GM12878 (cell line): ENCODE results near the gene RBM44. TPM values are rescaled to one million over a fixed set of nuclear protein-coding genes. Genes with fewer than 3 reads are reported as not detected.

Experiments used
- ATAC-seq: fragments of 200-7000 bp; cut with Tn5 transposase; 3 replicates; pipeline ENCODE4 v1.9.1; 2020; ENCODE audit warnings: mild to moderate bottlenecking, moderate library complexity
- BruUV-seq: library from RNA; stranded (reverse); fragments of 400-500 nt; replicated peaks from 2 replicates; lab custom pipeline; 2021; lab: Mats Ljungman, UMichigan
- CTCF ChIA-PET: fragments of 300-600 bp; sonication (Branson Sonifier 250); formaldehyde crosslinking; extraction: SDS; loops from one replicate; lab custom pipeline; 2021; ENCODE audit warnings: inconsistent platforms; lab: Yijun Ruan, JAX
- POLR2A ChIA-PET: fragments of 350-600 bp; formaldehyde crosslinking; extraction: SDS; loops from one replicate; lab custom pipeline; 2021; ENCODE audit warnings: inconsistent platforms; lab: Charles Lee
- RAD21 ChIA-PET: fragments of 300-600 bp; sonication (Branson Sonifier 250); formaldehyde crosslinking; loops from one replicate; lab custom pipeline; 2023; ENCODE audit warnings: antibody characterized with exemption; ENCODE audit not compliant: unreplicated experiment; lab: Charles Lee
- SMC1A ChIA-PET: fragments of 300-600 bp; sonication (Branson Sonifier 250); formaldehyde crosslinking; loops from one replicate; lab custom pipeline; 2023; ENCODE audit not compliant: unreplicated experiment, uncharacterized antibody; lab: Charles Lee
- DNase-seq: peaks from one replicate; pipeline ENCODE4 v3.0.0-alpha.2; 2011; ENCODE audit warnings: low read depth, low spot score
- FAIRE-seq: peaks from 3 replicates; lab custom pipeline; 2011; peaks lifted over from hg19 to GRCh38; lab: Jason Lieb, UNC
- H2AFZ ChIP-seq: 2 replicates; pipeline ENCODE4 v1.6.0; 2011; ENCODE audit warnings: low read depth, low read length, control low read depth; ENCODE audit not compliant: control insufficient read depth
- H3K27ac ChIP-seq: 2 replicates; pipeline ENCODE4 v1.5.1; 2011; ENCODE audit warnings: control low read depth; ENCODE audit not compliant: control insufficient read depth, insufficient read depth
- H3K27me3 ChIP-seq, 2 experiments: replicated peaks in 1 of 2; 2 replicates each; pipeline versions ENCODE4 v1.6.0 to v1.6.1; 2011; ENCODE audit warnings: low read length in 1 of 2; ENCODE audit not compliant: control insufficient read depth in 2 of 2, insufficient read depth in 2 of 2
- H3K36me3 ChIP-seq, 2 experiments: 2 replicates each; pipeline ENCODE4 v1.5.1; 2011; ENCODE audit warnings: low read length in 1 of 2; ENCODE audit not compliant: control insufficient read depth in 2 of 2, insufficient read depth in 2 of 2
- H3K4me1 ChIP-seq: 2 replicates; pipeline ENCODE4 v1.6.1; 2011; ENCODE audit warnings: mild to moderate bottlenecking, low read length, moderate library complexity, mixed read lengths; ENCODE audit not compliant: control insufficient read depth, insufficient read depth
- H3K4me2 ChIP-seq: 2 replicates; pipeline ENCODE4 v1.6.0; 2011; ENCODE audit warnings: control low read depth; ENCODE audit not compliant: control insufficient read depth, insufficient read depth
- H3K4me3 ChIP-seq: fragments of 200-600 bp; sonication (generic); 2 replicates; pipeline ENCODE4 v1.5.1; 2016
- H3K79me2 ChIP-seq: 2 replicates; pipeline ENCODE4 v1.6.0; 2011; ENCODE audit warnings: low read length; ENCODE audit not compliant: control insufficient read depth, insufficient read depth
- H3K9ac ChIP-seq: 2 replicates; pipeline ENCODE4 v1.8.0; 2011; ENCODE audit warnings: low read length, control low read depth, mixed read lengths; ENCODE audit not compliant: control insufficient read depth, insufficient read depth
- H3K9me3 ChIP-seq: replicated peaks from 3 replicates; pipeline ENCODE4 v1.5.1; 2011; ENCODE audit warnings: mild to moderate bottlenecking, low read length; ENCODE audit not compliant: control insufficient read depth, insufficient read depth
- H4K20me1 ChIP-seq: 2 replicates; pipeline ENCODE4 v1.6.0; 2011; ENCODE audit not compliant: control insufficient read depth, insufficient read depth
- BMI1 ChIP-seq: fragments of 450-650 bp; IDR thresholded peaks from 2 replicates; pipeline ENCODE4 v1.6.1; 2016; ENCODE audit warnings: mild to moderate bottlenecking, moderate library complexity, borderline replicate concordance
- CREM ChIP-seq: IDR thresholded peaks from 2 replicates; pipeline ENCODE4 v1.6.1; 2014; ENCODE audit warnings: antibody characterized with exemption, low read depth
- DPF2 ChIP-seq: fragments of 450-650 bp; IDR thresholded peaks from 2 replicates; pipeline ENCODE4 v1.6.1; 2017; ENCODE audit warnings: mild to moderate bottlenecking
- IKZF2 ChIP-seq, 2 experiments: fragments of 450-650 bp; IDR thresholded peaks; 2 replicates each; pipeline ENCODE4 v1.6.1; 2017; ENCODE audit warnings: mild to moderate bottlenecking in 2 of 2, moderate library complexity in 2 of 2
- IRF4 ChIP-seq: IDR thresholded peaks from 2 replicates; pipeline ENCODE4 v1.6.1; 2011; ENCODE audit warnings: low read depth, low read length
- MEF2B ChIP-seq: fragments of 450-650 bp; IDR thresholded peaks from 2 replicates; pipeline ENCODE4 v1.6.1; 2018; ENCODE audit warnings: mild to moderate bottlenecking, moderate library complexity; ENCODE audit not compliant: partially characterized antibody, poor library complexity, severe bottlenecking
- NFYB ChIP-seq: IDR thresholded peaks from 2 replicates; pipeline ENCODE4 v1.6.1; 2011; ENCODE audit warnings: low read depth, mild to moderate bottlenecking, low read length, improper control_type of control experiment, moderate library complexity; ENCODE audit not compliant: insufficient read depth
- NR2F1 ChIP-seq: fragments of 450-650 bp; conservative IDR thresholded peaks from 2 replicates; pipeline ENCODE4 v1.6.1; 2017; ENCODE audit warnings: mild to moderate bottlenecking
- POLR2A ChIP-seq: IDR thresholded peaks from 2 replicates; pipeline ENCODE4 v1.6.1; 2011; ENCODE audit warnings: low read depth, mild to moderate bottlenecking, low read length
- RAD21 ChIP-seq: IDR thresholded peaks from 2 replicates; pipeline ENCODE4 v1.6.1; 2011; ENCODE audit warnings: mild to moderate bottlenecking, low read depth, low read length, moderate library complexity; ENCODE audit not compliant: insufficient read depth
- RUNX3 ChIP-seq: IDR thresholded peaks from 2 replicates; pipeline ENCODE4 v1.6.1; 2012; ENCODE audit warnings: low read length, inconsistent platforms
- WGBS: methylation state at CpG from one replicate; pipeline ENCODE4 v1.1.6; 2016; ENCODE audit warnings: low lambda C conversion rate; ENCODE audit not compliant: insufficient replicate concordance, insufficient coverage; ENCODE audit errors: missing lambda C conversion rate; 5-methylcytosine and 5-hydroxymethylcytosine counted together
- in situ Hi-C: fragments of 300-500 bp; cut with MboI; formaldehyde crosslinking; loops from 9 replicates; pipeline ENCODE4 v1.14.3; 2018; ENCODE audit warnings: mixed read lengths
- intact Hi-C: fragments of 100-400 bp; cut with micrococcal nuclease; formaldehyde crosslinking; loops from one replicate; pipeline ENCODE4 v1.14.2; 2022; ENCODE audit not compliant: unreplicated experiment
- polyA plus RNA-seq, 11 experiments: library from polyadenylated mRNA; depleted of rRNA in 4 of 11; unstranded in 6 of 11; stranded (reverse) in 5 of 11; fragments of >200 nt; fragmentation: Nextera tagmentation in 4 of 11; fragmentation: Illumina TruSeq in 1 of 11; extraction: Ambion mirVana in 4 of 11; extraction: Trizol in 1 of 11; gene quantifications; 1 replicate in 1 of 11; 2 replicates in 10 of 11; pipeline versions ENCODE4 v1.2.1 to v1.2.3, GENCODE V29; 2011 to 2016; ENCODE audit warnings: inconsistent platforms in 2 of 11, missing spikeins in 2 of 11, low read depth in 1 of 11
- total RNA-seq, 4 experiments: library from RNA; depleted of rRNA in 3 of 4; stranded (reverse); fragments of >200 nt in 3 of 4; fragmentation: Illumina TruSeq in 1 of 4; extraction: Trizol in 1 of 4; gene quantifications; 2 replicates each; pipeline versions ENCODE4 v1.2.1 to v1.2.3, GENCODE V29; 2013 to 2021
- TF ChIP-seq, protein P1 (sequence below): IDR thresholded peaks from 2 replicates; pipeline ENCODE4 v1.6.1; 2011; ENCODE audit warnings: low read depth, low read length, improper control_type of control experiment, borderline replicate concordance
- TF ChIP-seq, protein P2 (sequence below): fragments of 450-650 bp; formaldehyde crosslinking; IDR thresholded peaks from 2 replicates; pipeline ENCODE4 v1.4.0; 2022; ENCODE audit warnings: mild to moderate bottlenecking, moderate library complexity
- TF ChIP-seq, protein P3 (sequence below): fragments of 450-650 bp; IDR thresholded peaks from 2 replicates; pipeline ENCODE4 v1.6.1; 2014; ENCODE audit warnings: mild to moderate bottlenecking
- TF ChIP-seq, protein P4 (sequence below): fragments of 450-650 bp; IDR thresholded peaks from 2 replicates; pipeline ENCODE4 v1.6.1; 2016; ENCODE audit warnings: mild to moderate bottlenecking

RBM44 gene
- total and polyA plus RNA-seq, 10 of the 15 experiments (the other 5 are each of a cell fraction or from before 2014, with no cell fraction given) = 0.14 to 1.4 (median 0.62) TPM; not detected in 1

DNA sequence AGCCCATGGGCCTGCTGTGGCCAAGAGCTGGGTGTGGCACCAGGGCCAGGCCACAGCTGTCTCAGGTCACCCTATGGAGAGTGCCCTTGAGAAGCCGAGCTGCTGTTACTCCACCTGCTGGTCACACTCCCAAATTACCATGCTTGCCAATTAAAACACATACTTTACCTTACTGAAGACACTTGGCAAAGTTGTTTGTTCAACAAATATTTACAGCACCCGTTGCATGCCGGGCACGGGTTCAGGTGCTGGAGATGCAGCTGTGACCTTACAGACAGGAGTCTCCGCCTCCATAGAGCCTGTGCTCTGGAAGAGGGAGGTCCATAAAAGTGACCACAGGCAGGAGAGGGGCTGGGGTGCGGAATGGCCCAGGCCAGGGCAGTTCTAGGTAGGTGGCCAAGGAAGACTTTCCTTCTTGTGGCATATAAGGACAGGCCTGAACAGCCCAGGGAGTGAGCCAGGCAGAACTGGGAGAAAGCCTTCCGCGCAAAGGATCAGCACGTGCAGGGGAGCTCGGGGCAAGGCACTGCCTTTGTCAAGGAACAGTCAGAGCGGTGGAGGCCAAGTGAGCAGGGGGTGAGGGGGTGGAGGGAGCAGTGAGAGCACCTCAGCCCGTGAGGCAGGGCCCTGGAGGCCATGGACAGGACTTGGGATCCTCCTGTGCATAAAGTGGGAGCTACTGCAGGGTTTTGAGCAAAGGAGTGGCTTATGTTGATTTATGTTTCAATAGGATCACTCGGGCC is 23.6 kb upstream of the RBM44 start:
- Histone ChIP-seq H2AFZ (no peak overlapping the region), H3K9me3 (no peaks in the 10 kb centered on the region), H3K4me1 (no peaks in the 10 kb centered on the region), H3K4me2 (no peak overlapping the region), H3K4me3 (no peak overlapping the region), H3K79me2 (no peaks in the 10 kb centered on the region), H3K27ac (no peak overlapping the region), H3K36me3 (peaks cover 3 to 14% of the 10 kb centered on the region in 2 experiments), H3K9ac (no peak overlapping the region), H4K20me1 (no peaks in the 10 kb centered on the region), H3K27me3 (no peaks in the 10 kb centered on the region)
- FAIRE-seq (peak; percentile 91), ATAC-seq (peak; percentile 99), DNase-seq (peak; percentile 11)
- RAD21 ChIA-PET = interaction anchor here (0.6 to 2.2 kb wide), 7 partner anchors 41 to 282 kb away, joined by 3 to 13 read pairs (median 4); no protein-coding TSS in a partner anchor
- POLR2A ChIA-PET = no interaction called here
- SMC1A ChIA-PET = interaction anchor here (1.0 to 2.4 kb wide), 5 partner anchors 13 to 262 kb away, joined by 3 to 8 read pairs (median 6); no protein-coding TSS in a partner anchor
- in situ Hi-C loops = no loop called here
- 52% methylated on average over 13 of the region's 13 CpGs for WGBS
- no TSS peak for BruUV-seq
- intact Hi-C loops = loop anchor here (1.0 to 2.0 kb wide), 2 partner anchors 194 to 202 kb away; no protein-coding TSS in a partner anchor
- CTCF ChIA-PET = interaction anchor here (0.6 to 3.3 kb wide), 25 partner anchors 8 to 367 kb away, joined by 3 to 34 read pairs (median 5); no protein-coding TSS in a partner anchor
- TF ChIP-seq RUNX3 (no peak), RAD21 (peak; percentile 55), CREM (no peak), NR2F1 (0 out of 2 replicates have a peak, but pooled peaks have one; percentile 21), NFYB (no peak), MEF2B (no peak), POLR2A (0 out of 2 replicates have a peak, but pooled peaks have one; percentile 33), IKZF2 (IDR thresholded peaks at IDR 0.05) (no peak), BMI1 (no peak), IRF4 (no peak), DPF2 (no peak)
- TF ChIP-seq, protein P1, sequence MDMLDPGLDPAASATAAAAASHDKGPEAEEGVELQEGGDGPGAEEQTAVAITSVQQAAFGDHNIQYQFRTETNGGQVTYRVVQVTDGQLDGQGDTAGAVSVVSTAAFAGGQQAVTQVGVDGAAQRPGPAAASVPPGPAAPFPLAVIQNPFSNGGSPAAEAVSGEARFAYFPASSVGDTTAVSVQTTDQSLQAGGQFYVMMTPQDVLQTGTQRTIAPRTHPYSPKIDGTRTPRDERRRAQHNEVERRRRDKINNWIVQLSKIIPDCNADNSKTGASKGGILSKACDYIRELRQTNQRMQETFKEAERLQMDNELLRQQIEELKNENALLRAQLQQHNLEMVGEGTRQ = no peak
- TF ChIP-seq, protein P2, sequence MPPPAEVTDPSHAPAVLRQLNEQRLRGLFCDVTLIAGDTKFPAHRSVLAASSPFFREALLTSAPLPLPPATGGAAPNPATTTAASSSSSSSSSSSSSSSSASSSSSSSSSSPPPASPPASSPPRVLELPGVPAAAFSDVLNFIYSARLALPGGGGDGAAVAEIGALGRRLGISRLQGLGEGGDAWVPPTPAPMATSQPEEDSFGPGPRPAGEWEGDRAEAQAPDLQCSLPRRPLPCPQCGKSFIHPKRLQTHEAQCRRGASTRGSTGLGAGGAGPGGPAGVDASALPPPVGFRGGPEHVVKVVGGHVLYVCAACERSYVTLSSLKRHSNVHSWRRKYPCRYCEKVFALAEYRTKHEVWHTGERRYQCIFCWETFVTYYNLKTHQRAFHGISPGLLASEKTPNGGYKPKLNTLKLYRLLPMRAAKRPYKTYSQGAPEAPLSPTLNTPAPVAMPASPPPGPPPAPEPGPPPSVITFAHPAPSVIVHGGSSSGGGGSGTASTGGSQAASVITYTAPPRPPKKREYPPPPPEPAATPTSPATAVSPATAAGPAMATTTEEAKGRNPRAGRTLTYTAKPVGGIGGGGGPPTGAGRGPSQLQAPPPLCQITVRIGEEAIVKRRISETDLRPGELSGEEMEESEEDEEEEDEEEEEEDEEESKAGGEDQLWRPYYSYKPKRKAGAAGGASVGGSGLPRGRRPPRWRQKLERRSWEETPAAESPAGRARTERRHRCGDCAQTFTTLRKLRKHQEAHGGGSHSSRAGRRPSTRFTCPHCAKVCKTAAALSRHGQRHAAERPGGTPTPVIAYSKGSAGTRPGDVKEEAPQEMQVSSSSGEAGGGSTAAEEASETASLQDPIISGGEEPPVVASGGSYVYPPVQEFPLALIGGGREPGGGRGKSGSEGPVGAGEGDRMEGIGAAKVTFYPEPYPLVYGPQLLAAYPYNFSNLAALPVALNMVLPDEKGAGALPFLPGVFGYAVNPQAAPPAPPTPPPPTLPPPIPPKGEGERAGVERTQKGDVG (CRISPR knock-in tag) = no peak
- TF ChIP-seq, protein P3, sequence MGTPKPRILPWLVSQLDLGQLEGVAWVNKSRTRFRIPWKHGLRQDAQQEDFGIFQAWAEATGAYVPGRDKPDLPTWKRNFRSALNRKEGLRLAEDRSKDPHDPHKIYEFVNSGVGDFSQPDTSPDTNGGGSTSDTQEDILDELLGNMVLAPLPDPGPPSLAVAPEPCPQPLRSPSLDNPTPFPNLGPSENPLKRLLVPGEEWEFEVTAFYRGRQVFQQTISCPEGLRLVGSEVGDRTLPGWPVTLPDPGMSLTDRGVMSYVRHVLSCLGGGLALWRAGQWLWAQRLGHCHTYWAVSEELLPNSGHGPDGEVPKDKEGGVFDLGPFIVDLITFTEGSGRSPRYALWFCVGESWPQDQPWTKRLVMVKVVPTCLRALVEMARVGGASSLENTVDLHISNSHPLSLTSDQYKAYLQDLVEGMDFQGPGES = no peak
- TF ChIP-seq, protein P4, sequence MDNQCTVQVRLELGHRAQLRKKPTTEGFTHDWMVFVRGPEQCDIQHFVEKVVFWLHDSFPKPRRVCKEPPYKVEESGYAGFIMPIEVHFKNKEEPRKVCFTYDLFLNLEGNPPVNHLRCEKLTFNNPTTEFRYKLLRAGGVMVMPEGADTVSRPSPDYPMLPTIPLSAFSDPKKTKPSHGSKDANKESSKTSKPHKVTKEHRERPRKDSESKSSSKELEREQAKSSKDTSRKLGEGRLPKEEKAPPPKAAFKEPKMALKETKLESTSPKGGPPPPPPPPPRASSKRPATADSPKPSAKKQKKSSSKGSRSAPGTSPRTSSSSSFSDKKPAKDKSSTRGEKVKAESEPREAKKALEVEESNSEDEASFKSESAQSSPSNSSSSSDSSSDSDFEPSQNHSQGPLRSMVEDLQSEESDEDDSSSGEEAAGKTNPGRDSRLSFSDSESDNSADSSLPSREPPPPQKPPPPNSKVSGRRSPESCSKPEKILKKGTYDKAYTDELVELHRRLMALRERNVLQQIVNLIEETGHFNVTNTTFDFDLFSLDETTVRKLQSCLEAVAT = no peak
